Hepatocyte (in vitro differentiated cells): ENCODE measurements around the gene RAMAC. TPM values are rescaled to one million over a fixed set of nuclear protein-coding genes. Genes with fewer than 3 reads are reported as not detected.

Source experiments
- DNase-seq: peaks from one replicate; pipeline ENCODE4 v3.0.0-alpha.2; 2016; ENCODE audit warnings: low spot score
- H2AFZ ChIP-seq: fragments of 200-600 bp; sonication (generic); 2 replicates; pipeline ENCODE4 v1.6.0; 2016; ENCODE audit warnings: antibody characterized with exemption, mild to moderate bottlenecking
- H3K27ac ChIP-seq: fragments of 200-600 bp; sonication (generic); 2 replicates; pipeline ENCODE4 v1.5.1; 2016; ENCODE audit warnings: mild to moderate bottlenecking
- H3K27me3 ChIP-seq: fragments of 200-600 bp; sonication (generic); 2 replicates; pipeline ENCODE4 v1.6.1; 2016
- H3K36me3 ChIP-seq: fragments of 200-600 bp; sonication (generic); replicated peaks from 2 replicates; pipeline ENCODE4 v1.5.1; 2016; ENCODE audit warnings: low read depth; ENCODE audit not compliant: insufficient read depth
- H3K4me1 ChIP-seq: fragments of 200-600 bp; sonication (generic); 2 replicates; pipeline ENCODE4 v1.5.1; 2016; ENCODE audit warnings: mild to moderate bottlenecking, moderate library complexity; ENCODE audit not compliant: insufficient read depth
- H3K4me2 ChIP-seq: fragments of 200-600 bp; sonication (generic); 2 replicates; pipeline ENCODE4 v1.6.0; 2016
- H3K4me3 ChIP-seq: fragments of 200-600 bp; sonication (generic); 2 replicates; pipeline ENCODE4 v1.5.1; 2016; ENCODE audit warnings: mild to moderate bottlenecking
- H3K79me2 ChIP-seq: fragments of 200-600 bp; sonication (generic); 2 replicates; pipeline ENCODE4 v1.6.0; 2017; ENCODE audit warnings: mild to moderate bottlenecking
- H3K9me2 ChIP-seq: fragments of 200-600 bp; sonication (generic); replicated peaks from 2 replicates; pipeline ENCODE4 v1.6.0; 2017; ENCODE audit warnings: mild to moderate bottlenecking; ENCODE audit not compliant: insufficient read depth
- H3K9me3 ChIP-seq: fragments of 200-600 bp; sonication (generic); 2 replicates; pipeline ENCODE4 v1.5.1; 2016; ENCODE audit warnings: low read depth, mild to moderate bottlenecking
- H4K20me1 ChIP-seq: fragments of 200-600 bp; sonication (generic); 2 replicates; pipeline ENCODE4 v1.6.0; 2016; ENCODE audit warnings: mild to moderate bottlenecking; ENCODE audit not compliant: insufficient read depth, poor library complexity, severe bottlenecking
- CTCF ChIP-seq: fragments of 200-600 bp; sonication (generic); IDR thresholded peaks from 2 replicates; pipeline ENCODE4 v1.5.1; 2016; ENCODE audit warnings: antibody characterized with exemption, mild to moderate bottlenecking; ENCODE audit not compliant: poor library complexity
- EZH2 ChIP-seq: fragments of 200-600 bp; sonication (generic); IDR thresholded peaks from 2 replicates; pipeline ENCODE4 v1.6.1; 2016; ENCODE audit warnings: antibody characterized with exemption, mild to moderate bottlenecking, borderline replicate concordance
- EZH2phosphoT487 ChIP-seq: fragments of 200-600 bp; sonication (generic); IDR thresholded peaks from one replicate; pipeline ENCODE4 v1.6.1; 2018; ENCODE audit warnings: antibody characterized with exemption, mild to moderate bottlenecking, low read depth, moderate library complexity; ENCODE audit not compliant: unreplicated experiment, severe bottlenecking
- WGBS: methylation state at CpG from one replicate; pipeline ENCODE4 v1.1.6; 2016; ENCODE audit warnings: low lambda C conversion rate; ENCODE audit errors: missing lambda C conversion rate; 5-methylcytosine and 5-hydroxymethylcytosine counted together
- polyA plus RNA-seq: library from polyadenylated mRNA; unstranded; fragments of >200 nt; fragmentation: Nextera tagmentation; extraction: Ambion mirVana; gene quantifications from 2 replicates; pipeline ENCODE4 v1.2.1, GENCODE V29; 2016
- total RNA-seq: library from RNA; depleted of rRNA; stranded (reverse); fragments of >200 nt; gene quantifications from 2 replicates; pipeline ENCODE4 v1.2.3, GENCODE V29; 2014

RAMAC gene
- total and polyA plus RNA-seq, 2 experiments from 2014 or later = 55.5 to 64.1 TPM

DNA sequence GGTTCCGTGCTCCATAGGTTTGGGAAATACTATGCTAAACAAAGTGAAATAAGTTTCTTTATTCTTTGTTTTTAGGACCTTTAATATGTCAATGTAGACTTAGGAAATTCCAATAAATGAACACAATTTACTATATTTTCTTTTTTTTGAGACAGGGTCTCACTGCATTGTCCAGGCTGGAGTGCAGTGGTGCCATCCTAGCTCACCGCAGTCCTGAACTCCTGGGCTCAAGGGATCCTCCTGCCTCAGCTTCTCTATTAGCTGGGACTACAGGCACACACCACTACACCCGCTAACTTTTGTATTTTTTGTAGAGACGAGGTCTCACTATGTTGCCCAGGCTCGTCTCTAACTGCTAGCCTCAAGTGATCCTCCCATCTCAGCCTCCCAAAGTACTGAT lies 21.1 kb upstream of the RAMAC start:
- H3K4me2 ChIP-seq = no peak overlapping the region
- H3K36me3 ChIP-seq = no peaks in the 10 kb centered on the region
- H3K9me2 ChIP-seq = no peaks in the 10 kb centered on the region
- 98% methylated on average over 5 of the region's 5 CpGs for WGBS
- H3K9me3 ChIP-seq = no peaks in the 10 kb centered on the region
- no peaks in the 10 kb centered on the region for H3K4me1 ChIP-seq
- H2AFZ ChIP-seq = no peak overlapping the region
- no peak for DNase-seq
- no peak overlapping the region for H3K27ac ChIP-seq
- no peaks in the 10 kb centered on the region for H3K79me2 ChIP-seq
- no peak for TF ChIP-seq CTCF
- TF ChIP-seq EZH2 = no peak
- TF ChIP-seq EZH2phosphoT487 = no peak
- no peak overlapping the region for H3K4me3 ChIP-seq
- H4K20me1 ChIP-seq = no peaks in the 10 kb centered on the region
- no peaks in the 10 kb centered on the region for H3K27me3 ChIP-seq

DNA sequence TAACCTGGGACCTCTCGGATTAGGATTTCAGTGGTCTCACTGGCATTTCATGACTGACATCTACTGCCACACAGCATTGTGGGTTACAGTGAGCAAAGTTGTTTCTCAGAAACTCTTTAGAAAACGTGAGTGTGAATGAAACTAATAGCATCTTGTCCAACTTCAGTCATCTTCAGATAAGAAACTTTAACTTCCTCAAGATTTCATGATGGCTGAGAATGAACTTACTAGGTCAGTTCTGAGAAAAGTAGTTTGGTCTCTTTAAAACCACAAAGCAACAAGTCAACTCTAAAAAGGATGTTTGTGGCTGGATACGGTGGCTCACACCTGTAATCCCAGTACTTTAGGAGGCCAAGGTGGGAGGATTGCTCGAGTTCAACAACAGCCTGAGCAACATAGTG lies 19.3 kb upstream of the RAMAC start:
- Histone ChIP-seq H3K36me3 (no peaks in the 10 kb centered on the region), H3K27me3 (no peaks in the 10 kb centered on the region), H2AFZ (no peak overlapping the region), H3K4me1 (no peaks in the 10 kb centered on the region), H4K20me1 (no peaks in the 10 kb centered on the region), H3K4me2 (no peak overlapping the region), H3K9me3 (no peaks in the 10 kb centered on the region), H3K4me3 (no peak overlapping the region), H3K27ac (no peak overlapping the region), H3K9me2 (no peaks in the 10 kb centered on the region), H3K79me2 (no peaks in the 10 kb centered on the region)
- WGBS = 89% methylated on average over 4 of the region's 4 CpGs
- TF ChIP-seq EZH2phosphoT487 (no peak), CTCF (no peak), EZH2 (no peak)
- DNase-seq = no peak

DNA sequence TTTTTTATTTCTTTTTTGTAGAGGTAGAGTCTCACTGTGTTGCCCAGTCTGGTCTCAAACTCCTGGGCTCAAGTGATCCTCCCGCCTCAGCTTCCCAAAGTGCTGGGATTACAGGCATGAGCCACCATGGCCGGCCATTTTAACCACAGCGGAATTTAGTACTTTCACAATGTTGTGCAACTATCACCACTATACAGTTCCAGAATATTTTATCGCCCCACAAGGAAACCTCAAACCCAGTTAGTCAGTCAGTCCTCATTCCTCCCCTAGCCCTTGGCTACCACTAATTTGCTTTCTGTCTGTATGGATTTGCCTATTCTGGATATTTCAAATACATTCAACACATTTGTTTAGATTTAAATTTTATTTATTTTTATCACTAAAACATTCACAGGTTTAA lies 17.9 kb upstream of the RAMAC start:
- WGBS = 96% methylated on average over 4 of the region's 4 CpGs
- Histone ChIP-seq H3K36me3 (no peaks in the 10 kb centered on the region), H2AFZ (no peak overlapping the region), H3K79me2 (no peaks in the 10 kb centered on the region), H3K9me3 (no peaks in the 10 kb centered on the region), H3K27ac (no peak overlapping the region), H3K27me3 (no peaks in the 10 kb centered on the region), H3K4me1 (no peaks in the 10 kb centered on the region), H4K20me1 (no peaks in the 10 kb centered on the region), H3K4me3 (no peak overlapping the region), H3K9me2 (no peaks in the 10 kb centered on the region), H3K4me2 (no peak overlapping the region)
- TF ChIP-seq EZH2phosphoT487 (no peak), EZH2 (no peak), CTCF (no peak)
- DNase-seq = no peak

DNA sequence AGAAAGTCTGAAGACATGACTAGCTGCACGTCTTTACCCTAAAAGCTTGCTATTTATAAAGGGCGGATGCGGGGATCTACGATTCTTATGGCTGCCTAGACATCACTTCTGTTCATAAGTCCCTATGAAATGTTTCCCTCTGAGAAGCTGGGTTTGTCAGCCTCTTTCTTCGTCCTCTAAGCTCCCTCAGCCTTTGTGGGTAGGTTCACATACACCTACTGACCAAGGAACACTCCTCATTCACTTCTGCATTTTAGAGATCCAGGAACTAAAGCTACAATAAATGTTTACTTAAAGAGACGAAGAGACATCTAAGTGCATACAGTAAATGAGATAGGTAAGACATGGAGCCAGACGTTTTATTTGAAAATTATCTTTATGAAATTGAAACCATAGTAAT lies 16.7 kb upstream of the RAMAC start:
- DNase-seq = no peak
- H3K4me1 ChIP-seq = no peaks in the 10 kb centered on the region
- 78% methylated on average over 7 of the region's 7 CpGs for WGBS
- no peak overlapping the region for H3K4me2 ChIP-seq
- H2AFZ ChIP-seq = no peak overlapping the region
- H4K20me1 ChIP-seq = no peaks in the 10 kb centered on the region
- TF ChIP-seq EZH2 = no peak
- TF ChIP-seq EZH2phosphoT487 = no peak
- no peak for TF ChIP-seq CTCF
- no peaks in the 10 kb centered on the region for H3K27me3 ChIP-seq
- no peaks in the 10 kb centered on the region for H3K9me2 ChIP-seq
- no peaks in the 10 kb centered on the region for H3K36me3 ChIP-seq
- no peaks in the 10 kb centered on the region for H3K79me2 ChIP-seq
- no peaks in the 10 kb centered on the region for H3K9me3 ChIP-seq
- H3K4me3 ChIP-seq = no peak overlapping the region
- no peak overlapping the region for H3K27ac ChIP-seq
